Activated effector memory CD4-positive, alpha-beta T cell treated with anti-CD3 and anti-CD28 coated beads, Interleukin-2, amount 50 U/mL, for 16 hours (primary cell): ENCODE data around the gene REXO4.
"Not testable (repeated sequence)": the region's sequence is repeated elsewhere in the genome, so short reads cannot be mapped to it uniquely, and the experiment has no call there.

ENCODE experiments used
- DNase-seq: peaks from one replicate; pipeline ENCODE4 v3.0.0-alpha.2; 2020

Gene REXO4

DNA sequence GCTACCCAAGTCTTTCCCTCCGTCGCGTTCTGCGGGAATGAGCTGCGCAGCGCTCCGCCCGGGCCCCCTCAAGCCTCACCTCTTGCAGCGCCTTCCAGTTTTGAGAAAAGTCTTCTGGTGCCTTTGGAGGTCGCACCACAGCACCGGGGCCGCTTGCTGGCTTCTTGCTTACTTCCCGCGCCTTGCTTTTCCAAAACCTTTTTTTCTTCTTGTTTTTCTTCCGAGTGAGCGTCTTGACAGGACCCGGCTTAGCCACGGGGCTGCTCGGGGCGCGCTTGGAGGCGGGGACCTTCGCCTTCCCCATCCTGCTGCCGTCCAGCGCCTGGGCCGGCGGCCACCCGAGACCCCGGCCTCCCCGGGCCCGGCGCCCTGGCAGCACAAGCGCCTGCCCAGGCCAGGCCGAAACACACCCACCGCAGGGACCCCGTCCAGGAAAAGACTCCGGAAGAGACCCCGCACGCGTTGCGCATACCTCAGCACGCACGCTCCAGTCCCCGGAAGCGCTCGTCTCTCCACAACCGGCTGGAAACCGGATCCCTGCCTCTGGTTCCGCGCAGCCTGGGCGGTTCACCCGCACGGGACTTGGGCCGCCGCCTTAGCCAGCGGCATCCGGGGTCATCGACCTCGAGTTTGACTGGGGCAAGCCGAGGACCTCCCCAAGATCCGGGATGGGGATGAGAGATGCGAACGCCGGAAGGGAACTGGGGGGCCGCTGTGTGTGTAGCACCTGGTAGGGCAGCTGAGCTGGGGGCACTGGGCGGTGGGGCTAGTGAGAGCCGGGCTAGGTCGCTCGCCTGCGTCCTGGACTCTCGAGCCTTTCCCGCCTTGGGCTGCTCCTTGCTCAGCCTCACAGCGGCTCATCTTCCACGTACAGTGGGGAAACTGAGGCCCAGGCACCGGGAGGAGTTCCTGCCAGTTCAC is at the start of gene REXO4:
Gene REXO4 (minus strand): TSS at position 470 of the 921 bp plus-strand sequence. CDS start 166 bp downstream, at position 304.
- DNase-seq, result peak; percentile 93

- DNase-seq, result no peak
These were observed 49.3 kb upstream of the REXO4 start for GRCh38 chr9:133467101-133467500.

GRCh38 chr9:133465984-133466383 is 48.2 kb upstream of the REXO4 start:
- DNase-seq, result no peak

- DNase-seq, result no peak
These were observed 46.8 kb upstream of the REXO4 start for GRCh38 chr9:133464638-133465037.

- DNase-seq, result no peak
These were observed 46.2 kb upstream of the REXO4 start for GRCh38 chr9:133463864-133464615.

DNA sequence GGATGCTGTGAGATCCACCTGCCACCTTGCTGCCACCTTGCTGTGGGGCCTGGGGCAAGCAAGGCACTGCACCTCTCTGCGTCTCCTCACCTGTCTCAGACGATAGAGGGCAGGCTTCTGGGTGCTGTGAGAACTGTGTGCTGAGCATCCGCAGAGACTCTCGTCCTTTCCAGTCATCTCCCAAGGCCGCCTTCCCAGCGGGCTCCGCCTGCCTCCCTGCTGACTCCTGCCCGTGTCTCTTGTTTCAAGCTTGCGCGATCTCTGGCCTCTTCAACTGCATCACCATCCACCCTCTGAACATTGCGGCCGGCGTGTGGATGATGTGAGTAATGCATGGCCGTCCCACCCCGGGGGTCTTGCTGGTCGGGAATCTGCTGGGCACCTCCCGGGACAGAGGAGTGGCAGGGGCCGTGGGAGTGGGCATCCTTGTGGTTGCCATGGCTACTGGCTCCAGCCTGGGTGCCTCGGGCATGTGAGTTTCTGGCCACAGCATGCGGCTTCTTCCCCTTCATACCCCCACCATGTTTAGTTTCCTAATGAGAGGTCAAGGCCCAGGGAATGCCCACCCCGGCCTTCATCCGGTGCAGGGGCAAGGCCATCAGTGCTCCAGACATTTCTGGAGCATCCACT is 45.5 kb upstream of the REXO4 start:
- DNase-seq, result no peak

- DNase-seq, result no peak
These were observed 44.2 kb upstream of the REXO4 start for GRCh38 chr9:133461975-133462374.

DNA sequence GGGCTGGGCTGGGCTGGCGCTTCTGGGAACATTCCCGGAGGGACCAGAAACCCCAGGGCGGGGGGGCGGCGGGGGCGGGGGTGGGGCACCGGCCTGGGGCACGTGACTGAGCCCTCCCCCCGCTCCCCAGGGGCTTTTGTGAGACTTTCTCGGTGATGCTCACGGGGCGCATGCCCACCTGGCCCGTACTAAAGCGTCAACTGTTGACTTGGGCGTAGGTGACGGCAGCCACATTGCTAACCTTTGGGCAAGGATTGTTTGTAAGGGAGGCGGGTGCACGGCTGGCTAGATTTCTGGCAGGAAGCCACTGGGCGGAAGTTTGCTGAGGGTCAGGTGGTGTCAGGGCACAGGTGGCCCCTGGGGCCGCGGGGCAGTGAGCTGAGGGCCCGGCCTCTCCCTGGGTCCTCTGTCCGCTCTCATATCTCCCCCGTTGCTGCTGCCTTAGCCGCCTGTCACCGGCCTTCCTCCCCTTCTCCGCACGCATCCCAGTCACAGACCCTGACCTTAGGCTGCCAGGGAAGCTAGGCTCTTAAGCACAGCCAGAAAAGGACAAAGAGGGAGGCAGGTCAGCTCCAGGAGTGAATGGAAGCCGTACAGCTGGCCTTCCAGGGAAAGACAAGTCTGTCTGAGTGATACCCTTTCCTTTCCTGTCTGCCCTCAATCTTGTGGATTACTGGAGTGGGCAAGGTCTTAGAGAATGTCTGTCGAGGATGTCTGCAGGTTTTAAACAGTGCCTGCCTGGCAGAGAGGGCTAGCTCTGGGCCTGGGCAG is 42.8 kb upstream of the REXO4 start:
- DNase-seq, result peak; percentile 76

DNA sequence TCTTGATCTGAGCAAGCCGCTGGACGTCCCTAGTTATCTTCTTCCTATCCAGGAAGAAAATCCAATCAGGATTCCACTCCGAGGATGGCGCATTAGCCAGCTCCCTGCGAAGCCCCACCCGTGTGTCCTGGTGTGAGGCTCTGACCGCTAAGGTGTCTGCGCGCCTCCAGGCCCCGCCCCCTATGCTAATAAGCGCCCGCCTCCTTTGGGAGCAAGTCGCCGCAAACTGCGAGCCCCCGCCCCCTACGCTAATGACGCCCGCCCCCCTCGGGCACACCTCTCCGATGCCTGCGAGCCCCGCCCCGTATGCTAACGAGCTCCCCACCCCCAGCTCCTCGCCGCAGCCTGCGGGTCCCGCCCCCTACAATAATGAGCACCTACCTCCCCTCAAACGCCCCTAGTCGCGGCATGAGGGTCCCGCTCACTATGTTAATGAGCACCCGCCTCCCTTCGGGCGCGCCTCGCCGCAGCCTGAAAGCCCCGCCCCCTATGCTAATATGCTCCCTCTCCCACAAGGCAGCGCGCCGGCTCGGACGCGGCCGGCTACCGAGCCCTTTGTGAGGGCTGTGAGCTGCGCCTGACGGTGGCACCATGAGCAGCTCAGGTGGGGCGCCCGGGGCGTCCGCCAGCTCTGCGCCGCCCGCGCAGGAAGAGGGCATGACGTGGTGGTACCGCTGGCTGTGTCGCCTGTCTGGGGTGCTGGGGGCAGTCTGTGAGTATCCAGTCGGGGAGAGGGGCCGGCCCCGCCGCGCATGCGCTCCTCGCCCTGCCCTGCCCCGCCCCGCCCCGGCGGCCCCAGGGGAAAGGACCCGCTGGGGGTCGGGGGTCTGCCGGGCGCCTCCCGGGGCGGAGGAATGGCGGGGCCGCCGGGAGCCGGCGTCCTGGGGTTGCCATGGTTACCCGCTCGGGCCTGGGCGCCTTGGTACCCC is 41.9 kb upstream of the REXO4 start, which contains the start of gene CACFD1:
Gene CACFD1 (plus strand): TSS at position 503 of the 929 bp plus-strand sequence. CDS start 89 bp downstream, at position 592.
- DNase-seq, result peak; percentile 97

- DNase-seq, result no peak
These were observed 41.0 kb upstream of the REXO4 start for GRCh38 chr9:133458643-133459312.

GRCh38 chr9:133457748-133458147 is 39.9 kb upstream of the REXO4 start:
- no peak for DNase-seq

GRCh38 chr9:133457233-133457632 is 39.4 kb upstream of the REXO4 start:
- no peak for DNase-seq

DNA sequence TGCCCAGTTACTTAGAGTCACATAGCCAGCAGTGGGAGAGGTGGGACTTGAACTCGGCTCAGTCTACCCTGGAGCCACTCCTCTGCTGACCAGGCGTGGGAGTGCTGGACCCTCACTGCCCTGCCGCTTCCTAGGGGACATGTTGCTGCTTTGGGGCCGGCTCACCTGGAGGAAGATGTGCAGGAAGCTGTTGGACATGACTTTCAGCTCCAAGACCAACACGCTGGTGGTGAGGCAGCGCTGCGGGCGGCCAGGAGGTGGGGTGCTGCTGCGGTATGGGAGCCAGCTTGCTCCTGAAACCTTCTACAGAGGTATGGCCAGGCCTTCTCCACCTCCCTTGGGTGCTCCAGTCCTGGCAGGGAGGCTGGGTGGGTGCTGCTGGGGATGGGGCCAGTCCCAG is 38.6 kb upstream of the REXO4 start:
- no peak for DNase-seq

- no peak for DNase-seq
These were observed 38.1 kb upstream of the REXO4 start for GRCh38 chr9:133455936-133456335.

DNA sequence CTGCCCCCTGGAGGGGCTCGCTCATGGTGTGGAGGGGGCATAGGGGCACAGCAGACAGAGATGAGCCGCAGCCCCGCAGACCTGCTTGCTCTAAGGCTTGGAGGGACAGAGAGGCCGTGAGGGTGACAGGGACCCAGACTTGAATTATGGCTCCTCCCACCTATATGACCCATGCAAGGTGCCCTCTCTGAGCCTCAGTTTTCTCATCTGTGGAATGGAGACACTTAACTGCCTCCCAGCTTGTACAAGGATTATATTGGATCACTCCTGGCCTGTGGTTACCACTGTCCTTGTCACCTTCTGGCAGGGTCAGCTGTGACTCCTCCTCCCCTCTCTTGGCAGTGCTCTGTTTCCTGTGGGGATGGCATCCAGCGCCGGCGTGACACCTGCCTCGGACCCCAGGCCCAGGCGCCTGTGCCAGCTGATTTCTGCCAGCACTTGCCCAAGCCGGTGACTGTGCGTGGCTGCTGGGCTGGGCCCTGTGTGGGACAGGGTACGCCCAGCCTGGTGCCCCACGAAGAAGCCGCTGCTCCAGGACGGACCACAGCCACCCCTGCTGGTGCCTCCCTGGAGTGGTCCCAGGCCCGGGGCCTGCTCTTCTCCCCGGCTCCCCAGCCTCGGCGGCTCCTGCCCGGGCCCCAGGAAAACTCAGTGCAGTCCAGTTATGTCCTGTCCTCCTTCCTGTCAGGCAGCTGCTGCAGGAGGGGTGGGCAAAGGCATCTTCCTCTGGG is 37.3 kb upstream of the REXO4 start:
- DNase-seq, result no peak

- no peak for DNase-seq
These were observed 36.5 kb upstream of the REXO4 start for GRCh38 chr9:133454325-133454724.

DNA sequence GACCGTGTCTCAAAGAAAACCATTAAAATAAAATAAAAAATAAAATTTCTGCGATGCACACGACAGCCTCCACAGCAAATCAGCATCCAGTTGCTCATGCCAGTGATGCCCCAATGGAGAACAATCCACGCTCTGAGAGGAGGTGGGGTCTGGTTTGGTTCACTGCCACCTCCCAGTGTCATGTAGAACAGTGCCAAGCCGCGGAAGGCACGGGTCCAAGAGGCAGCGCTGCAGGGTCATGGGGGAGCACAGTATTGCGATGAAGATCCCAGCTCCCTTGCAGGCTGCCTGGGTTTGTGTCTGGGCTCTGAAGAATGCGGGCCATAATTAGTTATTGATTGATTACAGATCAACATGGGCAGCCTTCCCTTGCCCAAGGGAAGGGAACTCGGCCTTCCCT is 35.8 kb upstream of the REXO4 start:
- no peak for DNase-seq

DNA sequence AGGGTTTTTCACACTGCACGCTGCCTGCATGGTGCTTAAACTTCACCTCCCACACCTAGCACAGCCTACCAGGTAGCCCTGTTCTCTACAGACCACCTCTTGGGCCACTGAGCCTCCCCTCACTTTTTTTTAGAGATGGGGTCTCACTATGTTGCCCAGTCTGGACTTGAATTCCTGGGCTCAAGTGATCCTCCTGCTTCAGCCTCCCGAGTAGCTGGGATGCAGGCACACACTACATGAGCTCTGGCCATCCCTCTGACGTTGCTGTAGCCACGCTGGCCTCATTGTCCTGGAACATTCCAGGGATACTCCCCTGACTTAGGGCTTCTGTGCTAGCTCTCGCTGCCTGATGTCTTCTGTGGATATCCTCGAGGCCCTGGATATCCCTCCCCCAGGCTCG is 34.8 kb upstream of the REXO4 start:
- no peak for DNase-seq

GRCh38 chr9:133451865-133452264 is 34.1 kb upstream of the REXO4 start:
- DNase-seq, result not testable (repeated sequence)

- no peak for DNase-seq
These were observed 31.9 kb upstream of the REXO4 start for GRCh38 chr9:133449760-133450159.
